GM18867 (cell line): ENCODE data around the gene ZNF74.
"Not testable (repeated sequence)": the region's sequence is repeated elsewhere in the genome, so short reads cannot be mapped to it uniquely, and the experiment has no call there.

Experiments
- ATAC-seq: cut with Tn5 transposase; IDR thresholded peaks from one replicate; pipeline ENCODE4 v1.9.1; 2021; ENCODE audit warnings: mild to moderate bottlenecking, moderate library complexity; ENCODE audit not compliant: unreplicated experiment

The ZNF74 gene

DNA sequence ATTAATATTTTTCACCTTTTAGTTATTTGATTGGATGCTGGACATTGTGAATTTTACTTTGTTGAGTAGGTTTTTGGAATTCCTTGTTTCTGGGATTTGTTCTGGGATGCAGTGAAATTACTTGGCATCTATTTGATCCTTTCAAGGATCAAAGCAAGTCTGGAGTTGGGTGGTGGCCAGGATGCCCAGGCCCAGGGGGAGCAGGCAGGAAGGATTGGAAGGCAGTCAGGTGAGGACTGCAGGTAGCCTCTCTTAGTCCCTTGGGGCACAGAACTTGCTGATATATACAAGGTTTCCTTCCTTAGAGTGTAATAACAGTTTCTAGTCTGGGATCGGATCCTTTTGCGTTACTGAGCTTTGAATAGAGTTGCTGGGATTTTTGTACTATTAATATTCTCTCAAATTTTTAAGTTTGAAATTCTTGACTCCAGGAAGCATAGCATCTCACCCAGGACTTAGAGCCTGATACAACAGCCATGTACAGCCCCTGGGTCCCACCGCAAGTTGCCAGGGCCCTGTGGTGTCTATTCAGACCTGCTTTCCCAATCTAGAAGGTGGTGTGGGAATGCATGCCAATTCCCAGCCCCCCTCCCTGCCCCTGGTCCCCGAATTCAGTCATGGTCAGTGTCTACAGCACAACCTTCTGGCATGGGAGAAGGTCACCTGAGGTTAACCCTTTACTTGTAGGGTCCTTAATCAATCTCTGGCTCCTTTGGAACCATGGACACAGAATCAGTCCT is 6.1 kb downstream of the ZNF74 start:
- no peak for ATAC-seq

DNA sequence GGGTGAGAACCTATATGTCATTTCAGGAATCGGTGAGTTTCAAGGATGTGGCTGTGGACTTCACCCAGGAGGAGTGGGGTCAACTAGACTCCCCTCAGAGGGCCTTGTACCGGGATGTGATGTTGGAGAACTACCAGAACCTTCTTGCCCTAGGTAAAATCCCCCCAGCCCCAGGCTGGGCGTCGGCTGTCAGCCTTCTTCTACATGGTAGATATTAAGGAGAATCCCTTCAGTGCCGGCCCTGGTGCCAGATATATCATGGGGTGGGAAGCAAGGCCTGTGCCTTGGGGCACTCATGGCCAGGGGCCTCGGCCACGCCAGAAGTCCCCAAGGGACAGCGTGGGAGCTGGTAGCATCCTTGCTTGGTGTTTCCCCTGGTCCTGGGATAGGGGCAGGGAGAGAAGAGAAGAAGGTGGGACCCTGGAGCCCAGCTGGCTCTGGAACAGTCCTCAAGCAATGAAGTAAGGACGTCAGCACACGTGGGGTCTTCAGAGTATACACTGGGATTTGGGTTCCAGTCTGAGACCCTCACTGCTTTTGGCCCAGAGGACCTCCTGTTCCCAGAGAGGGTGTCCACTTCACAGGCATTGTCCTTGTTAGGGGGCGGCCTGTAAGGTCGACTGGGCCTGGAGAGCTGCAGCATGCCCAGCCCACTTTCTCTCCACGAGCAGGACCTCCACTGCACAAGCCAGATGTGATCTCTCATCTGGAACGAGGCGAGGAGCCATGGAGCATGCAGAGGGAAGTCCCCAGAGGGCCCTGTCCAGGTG is 6.8 kb downstream of the ZNF74 start:
- ATAC-seq = no peak

- ATAC-seq = no peak
These were observed 7.5 kb downstream of the ZNF74 start for GRCh38 chr22:20401376-20402014.

- no peak for ATAC-seq
These were observed 9.2 kb downstream of the ZNF74 start for GRCh38 chr22:20402960-20403778.

GRCh38 chr22:20403779-20404140 is 9.8 kb downstream of the ZNF74 start:
- ATAC-seq = no peak

GRCh38 chr22:20404881-20405280 is 10.9 kb downstream of the ZNF74 start:
- no peak for ATAC-seq

- ATAC-seq = no peak
These were observed 11.5 kb downstream of the ZNF74 start for GRCh38 chr22:20405291-20405930.

- ATAC-seq = no peak
These were observed 12.2 kb downstream of the ZNF74 start for GRCh38 chr22:20405931-20406685.

GRCh38 chr22:20406686-20407408 is 12.9 kb downstream of the ZNF74 start:
- ATAC-seq = no peak

DNA sequence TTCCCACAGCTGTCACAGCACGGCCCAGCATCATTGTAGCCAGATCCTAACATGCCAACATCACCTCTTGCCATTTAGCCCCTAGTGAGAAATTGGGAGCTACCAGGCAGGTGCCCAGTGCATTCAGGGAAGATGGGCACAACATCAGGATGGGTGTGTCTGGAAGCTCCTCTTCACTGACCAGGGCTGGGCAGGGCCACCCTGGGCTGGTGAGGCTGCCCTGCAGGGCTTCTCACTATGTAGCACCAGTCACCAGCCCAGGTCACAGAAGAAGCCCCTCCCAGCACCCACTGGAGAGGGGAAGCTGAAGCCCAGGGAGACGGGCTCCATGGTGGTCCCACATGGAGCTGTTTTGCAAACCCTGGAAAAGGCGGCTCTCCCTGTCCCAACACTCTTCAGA is 13.9 kb downstream of the ZNF74 start:
- ATAC-seq = no peak

- no peak for ATAC-seq
These were observed 14.9 kb downstream of the ZNF74 start for GRCh38 chr22:20408891-20409290.

- not testable (repeated sequence) for ATAC-seq
These were observed 15.4 kb downstream of the ZNF74 start for GRCh38 chr22:20409385-20409784.

DNA sequence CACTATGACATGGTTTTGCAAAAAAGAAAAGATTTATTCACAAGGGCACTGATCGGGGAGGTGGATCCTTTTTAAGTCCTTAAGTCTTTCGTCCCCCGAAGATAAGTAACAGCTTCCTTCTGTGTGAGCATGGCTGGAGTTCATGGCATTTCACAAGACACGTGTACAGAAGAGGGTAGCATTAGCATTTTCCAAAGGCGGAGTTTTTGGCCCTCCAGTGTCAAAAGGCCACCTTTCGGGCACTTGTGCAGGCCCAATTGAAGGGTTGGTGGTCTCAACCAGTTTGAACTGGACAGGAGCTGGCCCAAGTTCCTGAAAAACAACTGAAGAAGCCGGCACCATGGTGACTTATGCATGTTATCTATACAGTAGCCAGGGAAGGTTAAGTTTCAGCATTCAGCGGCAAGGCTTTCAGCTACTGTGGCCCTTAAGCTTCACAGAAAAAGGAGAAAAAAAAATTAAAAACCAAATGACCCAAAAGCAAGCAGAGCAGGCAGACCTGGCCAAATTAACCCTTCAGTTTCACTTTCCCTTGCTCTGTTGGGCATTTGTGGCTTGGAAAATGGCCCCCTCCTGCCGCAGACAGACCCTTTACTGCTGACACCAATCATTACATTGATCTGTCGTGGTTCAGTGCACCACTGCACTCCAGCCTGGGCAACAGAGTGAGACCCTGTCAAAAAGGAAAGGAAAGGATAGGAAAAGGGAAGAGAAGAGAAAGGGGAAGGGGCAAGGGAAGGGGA is 18.7 kb downstream of the ZNF74 start:
- ATAC-seq = no peak

- ATAC-seq = no peak
These were observed 19.5 kb downstream of the ZNF74 start for GRCh38 chr22:20413217-20414058.

GRCh38 chr22:20414059-20414440 is 20.1 kb downstream of the ZNF74 start:
- no peak for ATAC-seq

- no peak for ATAC-seq
These were observed 20.5 kb downstream of the ZNF74 start for GRCh38 chr22:20414450-20414849.

DNA sequence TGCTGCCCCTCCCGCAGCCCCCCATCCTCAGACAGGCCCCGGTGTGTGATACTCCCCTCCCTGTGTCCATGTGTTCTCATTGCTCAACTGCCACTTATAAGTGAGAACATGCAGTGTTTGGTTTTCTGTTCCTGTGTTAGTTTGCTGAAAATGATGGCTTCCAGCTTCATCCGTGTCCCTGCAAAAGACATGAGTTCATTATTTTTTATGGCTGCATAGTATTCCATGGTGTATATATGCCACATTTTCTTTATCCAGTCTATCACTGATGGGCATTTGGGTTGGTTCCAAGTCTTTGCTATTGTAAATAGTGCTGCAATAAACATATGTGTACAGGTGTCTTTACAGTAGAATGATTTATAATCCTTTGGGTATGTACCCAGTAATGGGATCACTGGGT is 21.3 kb downstream of the ZNF74 start:
- ATAC-seq = not testable (repeated sequence)

GRCh38 chr22:20415699-20416098 is 21.7 kb downstream of the ZNF74 start:
- not testable (repeated sequence) for ATAC-seq
